PC-3 (cell line): ENCODE data around the gene STX1A. TPM values are rescaled to one million over a fixed set of nuclear protein-coding genes. Genes with fewer than 3 reads are reported as not detected.

ENCODE experiments used
- ATAC-seq: fragments of 200-7000 bp; cut with Tn5 transposase; 2 replicates; pipeline ENCODE4 v1.9.1; 2020; ENCODE audit warnings: mild to moderate bottlenecking, moderate library complexity
- BruUV-seq: library from RNA; stranded (reverse); fragments of 400-500 nt; replicated peaks from 2 replicates; lab custom pipeline; 2021; lab: Mats Ljungman, UMichigan
- CTCF ChIA-PET: fragments of 300-600 bp; sonication (Branson Sonifier 250); formaldehyde crosslinking; loops from one replicate; lab custom pipeline; 2022; ENCODE audit warnings: antibody characterized with exemption; lab: Charles Lee
- POLR2A ChIA-PET: fragments of 300-600 bp; sonication (Branson Sonifier 250); formaldehyde crosslinking; loops from one replicate; lab custom pipeline; 2022; ENCODE audit warnings: antibody characterized with exemption; ENCODE audit not compliant: unreplicated experiment; lab: Charles Lee
- DNase-seq: peaks from one replicate; pipeline ENCODE4 v3.0.0-alpha.2; 2015
- H2AFZ ChIP-seq: fragments of 300-600 bp; sonication (generic); 2 replicates; pipeline ENCODE4 v1.6.0; 2016; ENCODE audit warnings: antibody characterized with exemption, low read length
- H3F3A ChIP-seq: fragments of 300-600 bp; sonication (generic); one replicate; pipeline ENCODE4 v1.6.0; 2017; ENCODE audit warnings: antibody characterized with exemption, low read length, control low read depth, mild to moderate bottlenecking; ENCODE audit not compliant: unreplicated experiment
- H3K27ac ChIP-seq: fragments of 300-600 bp; sonication (generic); 2 replicates; pipeline ENCODE4 v1.5.1; 2016; ENCODE audit warnings: mild to moderate bottlenecking, low read length
- H3K27me3 ChIP-seq: fragments of 300-600 bp; sonication (generic); 2 replicates; pipeline ENCODE4 v1.6.1; 2016; ENCODE audit warnings: low read length, mixed read lengths
- H3K36me3 ChIP-seq: fragments of 300-600 bp; sonication (generic); 2 replicates; pipeline ENCODE4 v1.6.1; 2016; ENCODE audit warnings: low read depth, mixed run types, low read length, mixed read lengths
- H3K4me1 ChIP-seq: fragments of 300-600 bp; sonication (generic); 2 replicates; pipeline ENCODE4 v1.5.1; 2016; ENCODE audit warnings: low read length; ENCODE audit not compliant: insufficient read depth
- H3K4me2 ChIP-seq: fragments of 300-600 bp; sonication (generic); 2 replicates; pipeline ENCODE4 v1.6.0; 2016; ENCODE audit warnings: low read length
- H3K4me3 ChIP-seq: fragments of 300-600 bp; sonication (generic); 2 replicates; pipeline ENCODE4 v1.5.1; 2016; ENCODE audit warnings: mild to moderate bottlenecking, low read length, mixed read lengths
- H3K79me2 ChIP-seq: fragments of 300-600 bp; sonication (generic); 2 replicates; pipeline ENCODE4 v1.6.1; 2017; ENCODE audit warnings: low read length, mixed read lengths
- H3K9ac ChIP-seq: fragments of 300-600 bp; sonication (generic); 2 replicates; pipeline ENCODE4 v1.6.0; 2016; ENCODE audit warnings: mild to moderate bottlenecking, low read length
- H3K9me2 ChIP-seq: fragments of 300-600 bp; sonication (generic); replicated peaks from 2 replicates; pipeline ENCODE4 v1.6.1; 2016; ENCODE audit warnings: mixed run types, low read length, mixed read lengths
- H3K9me3 ChIP-seq: fragments of 300-600 bp; sonication (generic); 2 replicates; pipeline ENCODE4 v1.6.1; 2016; ENCODE audit warnings: low read length, mixed read lengths
- H4K20me1 ChIP-seq: fragments of 300-600 bp; sonication (generic); 2 replicates; pipeline ENCODE4 v1.6.1; 2016; ENCODE audit warnings: low read length, mixed read lengths
- CTCF ChIP-seq: fragments of 300-600 bp; sonication (generic); conservative IDR thresholded peaks from 2 replicates; pipeline ENCODE4 v1.5.1; 2017; ENCODE audit warnings: antibody characterized with exemption, low read depth, mild to moderate bottlenecking, low read length
- EZH2 ChIP-seq: fragments of 300-600 bp; sonication (generic); IDR thresholded peaks from one replicate; pipeline ENCODE4 v1.6.1; 2017; ENCODE audit warnings: antibody characterized with exemption, mild to moderate bottlenecking, low read length; ENCODE audit not compliant: unreplicated experiment
- EZH2phosphoT487 ChIP-seq: fragments of 300-600 bp; sonication (generic); IDR thresholded peaks from 2 replicates; pipeline ENCODE4 v1.6.1; 2018; ENCODE audit warnings: mild to moderate bottlenecking, antibody characterized with exemption, low read length, borderline replicate concordance
- intact Hi-C: fragments of 100-400 bp; cut with micrococcal nuclease; formaldehyde crosslinking; loops from 2 replicates; pipeline ENCODE4 v1.9.0; 2023
- total RNA-seq: library from RNA; depleted of rRNA; stranded (reverse); fragments of >200 nt; gene quantifications from 2 replicates; pipeline ENCODE4 v1.2.3, GENCODE V29; 2014

STX1A gene
- total RNA-seq, 1 experiment from 2014 or later, result 145 TPM

- ATAC-seq (peak; percentile 52), DNase-seq (peak; percentile 97)
- Histone ChIP-seq H3K9me3 (no peaks in the 10 kb centered on the region), H3K27ac (peak overlapping the region; percentile 100), H2AFZ (no peak overlapping the region), H3K4me3 (peak overlapping the region; percentile 24; the same call in 1 of the 2 replicates), H3K27me3 (no peaks in the 10 kb centered on the region), H3K9me2 (no peaks in the 10 kb centered on the region), H3F3A (peaks cover 14% of the 10 kb centered on the region), H4K20me1 (peaks cover 16% of the 10 kb centered on the region), H3K4me2 (peak overlapping the region; percentile 71), H3K79me2 (peaks cover 31% of the 10 kb centered on the region), H3K9ac (peak overlapping the region; percentile 95), H3K4me1 (peaks cover 46% of the 10 kb centered on the region), H3K36me3 (peaks cover 56% of the 10 kb centered on the region)
- no peak for TF ChIP-seq EZH2
- TF ChIP-seq CTCF, result no peak
- TF ChIP-seq EZH2phosphoT487, result no peak
- BruUV-seq, result TSS peak; percentile 5
- intact Hi-C loops, result loop anchor here (2.0 kb wide), 2 partner anchors 14 to 22 kb away; partner anchors contain the start of genes BUD23, DNAJC30 and STX1A
- POLR2A ChIA-PET, result interaction anchor here (0.5 to 3.3 kb wide), 4 partner anchors 11 to 15 kb away, joined by 4 to 90 read pairs (median 24); partner anchors contain the start of gene STX1A
- CTCF ChIA-PET, result interaction anchor here (0.6 to 1.0 kb wide), 6 partner anchors 14 to 137 kb away, joined by 3 to 7 read pairs (median 4); partner anchors contain the start of gene METTL27
Measured at GRCh38 chr7:73704640-73705550, 14.6 kb downstream of the STX1A start.

- peak overlapping the region; percentile 100 for H3K27ac ChIP-seq
- intact Hi-C loops, result loop anchor here (2.0 kb wide), 2 partner anchors 15 to 21 kb away; partner anchors contain the start of genes BUD23, DNAJC30 and STX1A
- H3K79me2 ChIP-seq, result peaks cover 22% of the 10 kb centered on the region
- peaks cover 20% of the 10 kb centered on the region for H4K20me1 ChIP-seq
- peaks cover 14% of the 10 kb centered on the region for H3F3A ChIP-seq
- H2AFZ ChIP-seq, result no peak overlapping the region
- peak overlapping the region; percentile 77 for H3K9ac ChIP-seq
- H3K9me3 ChIP-seq, result no peaks in the 10 kb centered on the region
- H3K36me3 ChIP-seq, result peaks cover 58% of the 10 kb centered on the region
- TF ChIP-seq CTCF, result no peak
- TF ChIP-seq EZH2phosphoT487, result no peak
- TF ChIP-seq EZH2, result no peak
- no peaks in the 10 kb centered on the region for H3K9me2 ChIP-seq
- no peak for ATAC-seq
- ChIA-PET POLR2A (interaction anchor here (0.5 to 1.1 kb wide), 3 partner anchors 12 to 182 kb away, joined by 4 to 7 read pairs (median 5); partner anchors contain the start of gene BAZ1B), CTCF (interaction anchor here (0.6 to 1.0 kb wide), 2 partner anchors 22 to 58 kb away, joined by 5 to 7 read pairs; no protein-coding TSS in a partner anchor)
- BruUV-seq, result no TSS peak
- no peak overlapping the region for H3K4me3 ChIP-seq
- no peaks in the 10 kb centered on the region for H3K27me3 ChIP-seq
- no peak for DNase-seq
- H3K4me1 ChIP-seq, result peaks cover 46% of the 10 kb centered on the region
- H3K4me2 ChIP-seq, result peak overlapping the region; percentile 40
Measured at GRCh38 chr7:73703757-73704639, 15.5 kb downstream of the STX1A start.
